GM03348 (cell line): ENCODE measurements around the gene HYDIN.

ENCODE experiments used
- DNase-seq: peaks from one replicate; pipeline ENCODE4 v3.0.0; 2012; ENCODE audit warnings: low spot score

HYDIN gene

DNA sequence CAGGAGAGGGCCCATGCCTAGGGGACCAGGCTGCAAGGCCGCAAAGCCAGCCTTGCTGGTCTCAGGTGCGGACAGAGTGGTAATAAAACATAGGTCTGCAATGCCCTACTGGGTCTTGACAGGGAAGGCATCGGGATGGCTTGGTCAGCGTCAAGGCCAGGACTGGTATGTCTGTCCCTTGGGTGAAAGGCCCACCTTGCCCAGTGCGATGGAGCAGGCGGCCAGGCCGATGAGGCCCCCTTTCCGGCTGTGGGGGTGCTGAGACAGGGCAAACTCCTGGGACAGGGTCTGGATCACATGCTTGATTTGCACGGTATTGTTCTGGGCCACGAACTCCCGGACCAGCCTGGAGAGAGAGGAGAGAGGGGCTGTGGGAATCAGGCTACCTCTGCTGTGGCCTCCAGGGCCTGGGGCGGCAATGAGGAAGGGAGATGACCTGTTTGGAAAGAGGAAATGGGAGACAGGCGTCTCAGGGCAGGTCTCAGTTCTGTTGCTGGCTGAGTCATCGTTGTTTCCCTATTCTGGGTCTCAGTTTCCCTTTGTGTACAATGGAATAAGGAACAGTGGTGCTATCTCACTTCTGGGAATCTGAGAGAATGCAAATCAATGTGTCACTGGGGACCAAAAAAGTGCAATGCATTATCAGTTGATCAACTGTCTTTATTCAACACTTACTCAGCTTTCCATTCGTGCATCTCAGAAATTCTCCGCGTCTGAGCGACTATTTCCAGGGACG, 444.3 kb downstream of the HYDIN start:
- DNase-seq: no peak

DNA sequence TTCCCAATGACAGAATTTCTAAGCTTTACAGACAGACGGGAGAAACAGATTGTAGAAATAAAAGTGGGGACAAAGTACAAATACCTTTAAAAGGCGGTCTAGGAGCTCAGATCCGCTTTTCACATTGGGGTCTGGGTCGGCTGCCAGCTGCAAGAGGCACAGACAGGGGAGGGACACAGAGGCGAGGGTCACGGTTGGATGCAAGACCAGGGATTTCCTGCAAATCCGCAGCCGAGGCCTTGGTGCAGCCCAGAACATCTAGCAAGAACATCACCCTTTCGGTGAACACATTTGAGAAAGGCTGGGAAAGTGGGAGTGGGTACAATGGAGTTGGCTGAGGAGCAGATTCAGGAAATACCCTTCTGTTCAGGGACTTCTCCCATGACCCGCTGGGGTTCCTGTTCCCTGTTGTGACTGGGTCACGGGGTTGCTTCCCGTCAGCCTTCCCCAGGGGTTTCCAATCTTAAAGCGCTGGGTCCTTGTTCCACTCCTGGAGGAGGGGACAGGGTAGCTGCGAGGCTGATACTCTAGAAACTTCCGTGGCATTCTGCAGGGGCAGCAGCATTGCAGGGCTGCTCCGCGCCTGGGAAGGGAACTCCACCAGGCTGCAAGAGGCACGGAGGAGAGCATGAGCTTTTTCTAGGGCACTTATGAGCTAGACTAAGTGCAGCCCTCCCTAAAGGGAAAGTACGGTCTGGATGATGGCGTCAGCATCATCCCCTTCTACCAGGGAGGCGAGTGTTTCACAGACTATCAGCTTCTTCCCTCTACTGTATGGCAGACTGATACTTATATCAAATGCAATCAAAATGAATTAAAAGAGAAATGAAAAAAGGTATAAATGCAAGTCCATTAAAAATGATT, 445.6 kb downstream of the HYDIN start:
- DNase-seq: no peak

- DNase-seq: no peak
Observed at GRCh38 chr16:70782237-70782636, 448.3 kb downstream of the HYDIN start.

GRCh38 chr16:70781800-70782199, 448.7 kb downstream of the HYDIN start:
- DNase-seq: no peak

DNA sequence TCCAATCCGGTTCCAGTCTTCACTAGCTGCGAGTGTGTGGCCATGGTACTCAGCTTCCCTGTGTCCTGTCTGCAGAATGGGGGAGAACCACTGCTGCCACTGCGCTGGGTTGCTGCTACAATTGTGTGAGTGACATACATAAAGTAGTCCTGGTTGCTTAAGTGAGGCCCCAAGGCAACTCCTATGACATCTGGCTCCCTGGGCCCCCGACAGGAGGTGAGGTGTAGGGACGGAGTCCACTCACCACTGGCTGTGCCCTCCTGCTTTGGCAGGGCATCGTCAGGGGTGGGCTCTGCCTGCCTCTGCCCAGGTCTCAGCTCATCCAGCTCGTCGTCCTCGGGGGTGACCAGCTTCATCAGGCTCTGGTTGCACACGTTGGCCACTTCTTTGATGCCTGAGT, 450.0 kb downstream of the HYDIN start:
- DNase-seq: no peak

GRCh38 chr16:70779361-70779760, 451.2 kb downstream of the HYDIN start:
- DNase-seq: no peak

- peak; percentile 89 for DNase-seq
Observed at GRCh38 chr16:70778901-70779309, 451.6 kb downstream of the HYDIN start.

GRCh38 chr16:70777973-70778406, 452.5 kb downstream of the HYDIN start:
- no peak for DNase-seq

DNA sequence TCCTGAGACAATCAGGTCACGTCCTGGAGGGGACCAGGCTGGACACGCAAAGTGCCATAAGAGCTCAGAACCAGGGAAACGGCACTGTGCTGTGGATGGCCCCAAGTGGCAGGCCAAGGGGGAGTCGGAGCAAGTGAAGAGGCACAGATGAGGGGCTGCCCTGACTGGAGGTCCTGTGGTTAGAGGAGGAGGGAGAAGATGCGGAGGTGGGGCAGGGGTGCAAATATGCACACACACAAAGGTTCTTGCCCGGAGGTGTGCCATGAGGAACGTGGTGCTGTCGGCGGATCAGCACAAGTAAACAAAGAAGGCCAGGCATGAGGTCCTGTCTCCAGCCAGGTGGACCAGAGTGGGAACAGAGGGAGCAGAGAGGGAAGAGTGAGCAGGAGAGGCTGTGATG, 453.0 kb downstream of the HYDIN start:
- no peak for DNase-seq

DNA sequence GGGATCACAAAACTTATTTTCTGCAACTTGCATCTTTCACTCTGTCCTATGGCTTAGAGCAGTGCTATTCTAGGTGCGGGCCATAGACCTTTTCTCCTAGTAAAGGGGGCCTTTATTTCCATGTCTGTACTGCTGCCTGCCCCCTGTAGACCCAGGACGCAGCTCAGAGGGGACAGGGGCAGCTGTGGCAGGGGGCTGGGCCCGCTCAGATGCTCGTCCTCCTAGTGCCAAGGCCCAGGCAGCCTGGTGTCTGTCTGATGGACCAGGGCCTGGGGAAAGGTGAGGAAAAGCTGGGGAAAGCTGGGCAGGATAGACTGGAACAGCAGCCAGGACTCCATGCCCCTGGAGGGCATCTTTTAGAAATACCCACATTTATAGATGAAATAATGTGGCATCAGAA, 455.1 kb downstream of the HYDIN start:
- no peak for DNase-seq

GRCh38 chr16:70774261-70774660, 456.3 kb downstream of the HYDIN start:
- DNase-seq: no peak

DNA sequence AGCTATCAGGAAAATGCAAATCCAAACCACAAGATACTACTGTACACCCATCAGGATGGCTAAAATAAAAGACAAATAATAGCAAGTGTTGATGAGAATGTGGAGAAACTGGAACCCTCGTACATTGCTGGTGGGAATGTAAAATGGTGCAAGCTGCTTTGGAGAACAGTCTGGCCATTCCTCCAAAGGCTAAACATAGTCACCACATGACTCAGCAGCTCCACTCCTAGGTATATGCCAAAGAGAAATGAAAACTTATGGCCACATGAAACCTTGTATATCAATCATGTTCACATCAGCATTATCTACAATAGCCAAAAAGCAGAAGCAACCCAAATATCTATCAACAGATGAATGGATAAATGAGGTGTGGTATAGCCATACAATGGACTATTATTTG, 458.0 kb downstream of the HYDIN start:
- no peak for DNase-seq

DNA sequence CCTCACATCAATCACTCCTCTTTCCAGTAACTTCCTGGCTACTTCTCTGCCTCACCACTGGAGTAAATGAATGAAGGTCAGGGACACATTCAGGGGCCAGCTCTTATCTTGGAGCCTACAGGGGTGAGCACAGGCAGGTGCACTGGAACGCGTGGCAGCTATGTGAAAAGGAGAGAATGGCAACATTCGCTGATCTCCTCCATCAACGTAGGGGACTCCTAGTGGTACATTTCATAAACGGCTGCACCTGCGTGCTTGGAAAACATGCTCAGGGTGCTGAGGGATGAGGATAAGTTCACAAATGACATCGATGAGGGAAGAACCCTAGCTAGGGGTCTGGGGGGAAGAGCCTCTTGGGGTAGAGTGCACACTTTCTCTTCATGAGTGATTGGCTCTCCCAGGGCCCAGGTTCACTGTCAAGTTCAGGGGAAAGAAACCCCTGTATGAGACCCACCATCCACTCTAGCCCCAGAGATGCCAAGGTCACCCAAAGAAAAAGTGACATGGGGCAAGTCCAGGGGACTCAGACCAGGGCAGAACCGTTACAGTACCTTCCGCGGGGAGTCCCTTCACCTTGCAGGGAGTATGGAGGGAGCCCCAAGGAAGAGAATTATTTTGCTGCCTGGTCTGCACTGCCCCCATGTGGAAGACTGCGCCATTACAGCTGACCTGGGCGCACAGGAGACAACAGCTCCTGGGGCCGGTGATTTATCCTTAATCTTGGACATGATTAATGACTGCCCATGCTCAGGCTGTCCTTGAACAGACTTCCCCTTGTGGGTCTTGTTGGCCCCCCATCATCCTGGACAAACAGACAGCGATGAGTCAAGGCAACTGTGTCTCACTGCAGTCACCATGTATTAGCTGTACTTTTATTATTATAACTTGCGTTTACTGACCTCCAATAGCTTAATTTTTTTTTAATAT, 459.6 kb downstream of the HYDIN start:
- peak; percentile 81 for DNase-seq

GRCh38 chr16:70770291-70770625, 460.3 kb downstream of the HYDIN start:
- DNase-seq: no peak

- DNase-seq: no peak
Observed at GRCh38 chr16:70769761-70770160, 460.8 kb downstream of the HYDIN start.

- no peak for DNase-seq
Observed at GRCh38 chr16:70769131-70769530, 461.4 kb downstream of the HYDIN start.

GRCh38 chr16:70768203-70768580, 462.3 kb downstream of the HYDIN start:
- DNase-seq: peak; percentile 51

DNA sequence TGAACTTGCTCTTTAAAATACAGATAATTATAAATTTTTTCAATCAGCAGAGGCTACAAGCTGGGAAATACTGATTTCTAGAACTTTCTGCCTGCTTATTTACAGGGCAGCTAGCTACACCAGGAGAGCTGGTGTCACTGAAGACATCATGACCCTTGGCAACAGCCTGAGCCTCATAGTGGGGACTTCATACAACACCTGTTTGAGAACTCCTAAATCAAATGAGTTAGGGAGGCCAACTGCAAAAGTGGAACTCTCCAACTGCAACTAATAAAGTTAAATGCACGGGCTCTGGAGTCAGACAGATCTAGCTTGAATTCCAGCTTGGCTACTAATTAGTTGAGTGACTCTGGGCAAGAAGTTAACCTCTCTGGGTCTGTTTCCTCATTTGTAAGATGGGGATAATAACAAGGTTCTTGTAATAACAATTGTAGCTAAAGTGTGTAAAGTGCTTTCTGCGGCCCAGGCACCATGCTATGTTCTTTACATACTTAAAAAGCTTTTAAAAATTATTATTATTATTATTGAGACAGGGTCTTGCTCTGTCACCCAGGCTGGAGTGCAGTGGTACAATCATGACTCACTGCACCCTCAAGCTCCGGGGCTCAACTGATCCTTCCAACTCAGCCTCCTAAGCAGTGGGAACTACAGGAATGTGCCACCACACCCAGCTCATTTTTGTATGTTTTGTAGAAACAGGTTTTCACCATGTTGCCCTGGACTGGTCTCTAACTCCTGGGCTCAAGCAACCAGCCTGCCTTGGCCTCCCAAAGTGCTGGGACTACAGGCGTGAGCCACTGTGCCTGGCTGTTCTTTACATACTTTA, 462.9 kb downstream of the HYDIN start:
- no peak for DNase-seq

- no peak for DNase-seq
Observed at GRCh38 chr16:70766658-70767057, 463.9 kb downstream of the HYDIN start.

GRCh38 chr16:70766176-70766575, 464.3 kb downstream of the HYDIN start:
- DNase-seq: no peak

- no peak for DNase-seq
Observed at GRCh38 chr16:70765491-70765890, 465.0 kb downstream of the HYDIN start.

DNA sequence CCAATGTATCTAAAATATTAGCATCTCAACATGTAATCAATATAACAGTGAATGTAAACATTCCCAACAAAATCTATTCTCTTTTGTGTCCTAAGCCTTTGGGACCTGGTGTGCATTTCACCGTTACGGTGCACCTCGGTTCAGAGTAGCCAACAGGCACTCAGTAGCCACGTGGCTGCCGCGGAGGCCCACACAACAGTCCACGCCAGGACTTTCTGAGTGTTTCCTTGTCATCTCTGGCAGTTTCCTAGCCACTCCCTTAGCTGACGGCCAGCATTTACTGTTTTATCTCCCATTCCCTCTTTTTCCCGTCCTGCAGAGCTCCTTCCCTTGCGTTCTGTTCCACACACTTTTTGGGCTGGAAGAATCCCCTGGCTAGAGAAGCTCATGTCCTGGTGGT, 465.9 kb downstream of the HYDIN start:
- no peak for DNase-seq
